ENCODE results near the gene FBXO45. TPM values are rescaled to one million over a fixed set of nuclear protein-coding genes. Genes with fewer than 3 reads are reported as not detected.
"Not testable (repeated sequence)": the region's sequence is repeated elsewhere in the genome, so short reads cannot be mapped to it uniquely, and the experiment has no call there.

The FBXO45 gene
- total and polyA plus RNA-seq, 9 donors: 10.5 to 15.9 (median 13.4) TPM

- Histone ChIP-seq H3K27ac (ENCODE audit: low read length) (peak overlapping the region; percentile 42), H3K4me3 (ENCODE audit: low read length) (no peak overlapping the region)
Observed at GRCh38 chr3:196609343-196609775, 40.9 kb downstream of the FBXO45 start.

GRCh38 chr3:196609805-196610515 is 41.5 kb downstream of the FBXO45 start:
- no CpG with 5 or more reads among the region's 6 CpGs for WGBS (ENCODE audit: insufficient coverage)
- DNase-seq: no peak
- Histone ChIP-seq H3K27ac (ENCODE audit: low read length) (peak overlapping the region; percentile 42), H3K27me3 (ENCODE audit: control insufficient read depth, insufficient read depth, low read length) (no peaks in the 10 kb centered on the region), H3K9me3 (replicated peaks; ENCODE audit: control insufficient read depth, low read depth, low read length) (peaks cover 2% of the 10 kb centered on the region), H3K36me3 (ENCODE audit: control insufficient read depth, insufficient read depth, low read length) (no peaks in the 10 kb centered on the region), H3K4me3 (ENCODE audit: low read length) (no peak overlapping the region), H3K4me1 (ENCODE audit: control insufficient read depth, insufficient read depth, low read length) (no peaks in the 10 kb centered on the region)

More at GRCh38 chr3:196609343-196609775, 40.9 kb downstream of the FBXO45 start:
- peak; percentile 80 for DNase-seq
- Histone ChIP-seq H3K4me1 (ENCODE audit: control insufficient read depth, insufficient read depth, low read length) (no peaks in the 10 kb centered on the region), H3K9me3 (replicated peaks; ENCODE audit: control insufficient read depth, low read depth, low read length) (peaks cover 2% of the 10 kb centered on the region), H3K27me3 (ENCODE audit: control insufficient read depth, insufficient read depth, low read length) (no peaks in the 10 kb centered on the region), H3K36me3 (ENCODE audit: control insufficient read depth, insufficient read depth, low read length) (no peaks in the 10 kb centered on the region)
- no CpG with 5 or more reads among the region's 5 CpGs for WGBS (ENCODE audit: insufficient coverage)

- peaks cover 2% of the 10 kb centered on the region for H3K9me3 ChIP-seq (replicated peaks; ENCODE audit: control insufficient read depth, low read depth, low read length)
- H3K27ac ChIP-seq (ENCODE audit: low read length): peak overlapping the region; percentile 70
- H3K4me3 ChIP-seq (ENCODE audit: low read length): no peak overlapping the region
- no peaks in the 10 kb centered on the region for H3K36me3 ChIP-seq (ENCODE audit: control insufficient read depth, insufficient read depth, low read length)
- no peaks in the 10 kb centered on the region for H3K27me3 ChIP-seq (ENCODE audit: control insufficient read depth, insufficient read depth, low read length)
- 74% methylated on average over 5 of the region's 10 CpGs for WGBS (ENCODE audit: insufficient coverage)
- no peak for DNase-seq
- H3K4me1 ChIP-seq (ENCODE audit: control insufficient read depth, insufficient read depth, low read length): no peaks in the 10 kb centered on the region
Observed at GRCh38 chr3:196611761-196612483, 43.5 kb downstream of the FBXO45 start.

- no CpG with 5 or more reads among the region's 6 CpGs for WGBS (ENCODE audit: insufficient coverage)
- not testable (repeated sequence) for H3K27ac ChIP-seq (ENCODE audit: low read length); H3K4me1 ChIP-seq (ENCODE audit: control insufficient read depth, insufficient read depth, low read length); H3K36me3 ChIP-seq (ENCODE audit: control insufficient read depth, insufficient read depth, low read length); H3K4me3 ChIP-seq (ENCODE audit: low read length); DNase-seq; H3K9me3 ChIP-seq (replicated peaks; ENCODE audit: control insufficient read depth, low read depth, low read length); H3K27me3 ChIP-seq (ENCODE audit: control insufficient read depth, insufficient read depth, low read length)
Observed at GRCh38 chr3:196615234-196615633, 46.8 kb downstream of the FBXO45 start.

- H3K9me3 ChIP-seq (replicated peaks; ENCODE audit: control insufficient read depth, low read depth, low read length): no peaks in the 10 kb centered on the region
- H3K27me3 ChIP-seq (ENCODE audit: control insufficient read depth, insufficient read depth, low read length): no peaks in the 10 kb centered on the region
- no peaks in the 10 kb centered on the region for H3K36me3 ChIP-seq (ENCODE audit: control insufficient read depth, insufficient read depth, low read length)
- DNase-seq: no peak
- H3K4me3 ChIP-seq (ENCODE audit: low read length): no peak overlapping the region
- 60% methylated on average over 1 of the region's 5 CpGs for WGBS (ENCODE audit: insufficient coverage)
- no peak overlapping the region for H3K27ac ChIP-seq (ENCODE audit: low read length)
- peaks cover 4% of the 10 kb centered on the region for H3K4me1 ChIP-seq (ENCODE audit: control insufficient read depth, insufficient read depth, low read length)
Observed at GRCh38 chr3:196617256-196617655, 48.8 kb downstream of the FBXO45 start.

GRCh38 chr3:196619223-196619622 is 50.8 kb downstream of the FBXO45 start:
- Histone ChIP-seq H3K4me1 (ENCODE audit: control insufficient read depth, insufficient read depth, low read length) (peaks cover 4% of the 10 kb centered on the region), H3K27ac (ENCODE audit: low read length) (peak overlapping the region; percentile 49), H3K4me3 (ENCODE audit: low read length) (no peak overlapping the region), H3K27me3 (ENCODE audit: control insufficient read depth, insufficient read depth, low read length) (no peaks in the 10 kb centered on the region), H3K36me3 (ENCODE audit: control insufficient read depth, insufficient read depth, low read length) (no peaks in the 10 kb centered on the region), H3K9me3 (replicated peaks; ENCODE audit: control insufficient read depth, low read depth, low read length) (no peaks in the 10 kb centered on the region)
- DNase-seq: peak; percentile 42
- no CpG with 5 or more reads among the region's 5 CpGs for WGBS (ENCODE audit: insufficient coverage)

- H3K27me3 ChIP-seq (ENCODE audit: control insufficient read depth, insufficient read depth, low read length); H3K4me1 ChIP-seq (ENCODE audit: control insufficient read depth, insufficient read depth, low read length); H3K36me3 ChIP-seq (ENCODE audit: control insufficient read depth, insufficient read depth, low read length); DNase-seq; H3K4me3 ChIP-seq (ENCODE audit: low read length); H3K9me3 ChIP-seq (replicated peaks; ENCODE audit: control insufficient read depth, low read depth, low read length): not testable (repeated sequence)
- peak overlapping the region; percentile 49 for H3K27ac ChIP-seq (ENCODE audit: low read length)
- WGBS (ENCODE audit: insufficient coverage): no CpG with 5 or more reads among the region's 5 CpGs
Observed at GRCh38 chr3:196619627-196620026, 51.2 kb downstream of the FBXO45 start.

GRCh38 chr3:196620161-196620604 is 51.7 kb downstream of the FBXO45 start:
- no peaks in the 10 kb centered on the region for H3K9me3 ChIP-seq (replicated peaks; ENCODE audit: control insufficient read depth, low read depth, low read length)
- no peak overlapping the region for H3K4me3 ChIP-seq (ENCODE audit: low read length)
- H3K4me1 ChIP-seq (ENCODE audit: control insufficient read depth, insufficient read depth, low read length): peaks cover 4% of the 10 kb centered on the region
- no peaks in the 10 kb centered on the region for H3K27me3 ChIP-seq (ENCODE audit: control insufficient read depth, insufficient read depth, low read length)
- H3K27ac ChIP-seq (ENCODE audit: low read length): peak overlapping the region; percentile 49
- no peak for DNase-seq
- 50% methylated on average over 2 of the region's 10 CpGs for WGBS (ENCODE audit: insufficient coverage)
- H3K36me3 ChIP-seq (ENCODE audit: control insufficient read depth, insufficient read depth, low read length): no peaks in the 10 kb centered on the region

- Histone ChIP-seq H3K36me3 (ENCODE audit: control insufficient read depth, insufficient read depth, low read length) (no peaks in the 10 kb centered on the region), H3K4me3 (ENCODE audit: low read length) (no peak overlapping the region), H3K4me1 (ENCODE audit: control insufficient read depth, insufficient read depth, low read length) (peaks cover 4% of the 10 kb centered on the region), H3K27ac (ENCODE audit: low read length) (peak overlapping the region; percentile 49), H3K9me3 (replicated peaks; ENCODE audit: control insufficient read depth, low read depth, low read length) (no peaks in the 10 kb centered on the region), H3K27me3 (ENCODE audit: control insufficient read depth, insufficient read depth, low read length) (no peaks in the 10 kb centered on the region)
- no CpG with 5 or more reads among the region's 2 CpGs for WGBS (ENCODE audit: insufficient coverage)
- DNase-seq: no peak
Observed at GRCh38 chr3:196620684-196621083, 52.2 kb downstream of the FBXO45 start.

- WGBS (ENCODE audit: insufficient coverage): 86% methylated on average over 4 of the region's 10 CpGs
- no peak for DNase-seq
- Histone ChIP-seq H3K27me3 (ENCODE audit: control insufficient read depth, insufficient read depth, low read length) (no peaks in the 10 kb centered on the region), H3K27ac (ENCODE audit: low read length) (no peak overlapping the region), H3K4me3 (ENCODE audit: low read length) (no peak overlapping the region), H3K4me1 (ENCODE audit: control insufficient read depth, insufficient read depth, low read length) (peaks cover 4% of the 10 kb centered on the region), H3K9me3 (replicated peaks; ENCODE audit: control insufficient read depth, low read depth, low read length) (no peaks in the 10 kb centered on the region), H3K36me3 (ENCODE audit: control insufficient read depth, insufficient read depth, low read length) (no peaks in the 10 kb centered on the region)
Observed at GRCh38 chr3:196621611-196622010, 53.2 kb downstream of the FBXO45 start.

Measured in muscle of leg (tissue), 11 donors.